Measurements from ENCODE around the gene PDIA6.

DNA sequence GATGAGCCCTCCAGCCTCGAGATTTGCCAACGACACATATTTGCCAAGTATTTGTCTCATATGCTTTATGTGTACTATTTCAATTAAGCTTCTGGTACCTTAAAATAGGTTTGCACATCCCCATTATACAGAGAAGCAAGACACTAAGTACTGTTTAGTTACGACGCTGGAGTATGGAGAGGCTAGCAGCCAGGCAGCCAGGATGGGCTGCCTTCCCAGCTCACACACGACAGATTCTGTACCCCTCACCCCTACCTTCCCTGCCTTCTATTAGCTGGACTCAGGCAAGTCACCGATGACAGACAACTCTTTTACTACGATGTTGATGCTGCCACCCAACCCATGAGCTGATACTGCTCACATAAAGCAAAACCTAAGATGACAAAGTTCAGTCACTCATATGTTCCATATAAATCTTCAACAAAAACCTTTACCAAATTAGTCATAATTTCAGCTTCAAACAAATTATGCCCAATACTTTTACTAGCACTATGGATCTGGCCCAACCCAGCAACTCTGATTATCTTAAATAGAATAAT is 17.0 kb downstream of the PDIA6 start:
- TF ChIP-seq, protein P1, sequence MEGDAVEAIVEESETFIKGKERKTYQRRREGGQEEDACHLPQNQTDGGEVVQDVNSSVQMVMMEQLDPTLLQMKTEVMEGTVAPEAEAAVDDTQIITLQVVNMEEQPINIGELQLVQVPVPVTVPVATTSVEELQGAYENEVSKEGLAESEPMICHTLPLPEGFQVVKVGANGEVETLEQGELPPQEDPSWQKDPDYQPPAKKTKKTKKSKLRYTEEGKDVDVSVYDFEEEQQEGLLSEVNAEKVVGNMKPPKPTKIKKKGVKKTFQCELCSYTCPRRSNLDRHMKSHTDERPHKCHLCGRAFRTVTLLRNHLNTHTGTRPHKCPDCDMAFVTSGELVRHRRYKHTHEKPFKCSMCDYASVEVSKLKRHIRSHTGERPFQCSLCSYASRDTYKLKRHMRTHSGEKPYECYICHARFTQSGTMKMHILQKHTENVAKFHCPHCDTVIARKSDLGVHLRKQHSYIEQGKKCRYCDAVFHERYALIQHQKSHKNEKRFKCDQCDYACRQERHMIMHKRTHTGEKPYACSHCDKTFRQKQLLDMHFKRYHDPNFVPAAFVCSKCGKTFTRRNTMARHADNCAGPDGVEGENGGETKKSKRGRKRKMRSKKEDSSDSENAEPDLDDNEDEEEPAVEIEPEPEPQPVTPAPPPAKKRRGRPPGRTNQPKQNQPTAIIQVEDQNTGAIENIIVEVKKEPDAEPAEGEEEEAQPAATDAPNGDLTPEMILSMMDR (conservative IDR thresholded peaks at IDR 0.05 in 1 of 2, IDR thresholded peaks at IDR 0.05 in 1 of 2; ENCODE audit: low read depth in 1 of 2, low read length in 2 of 2) = no peak
- TF ChIP-seq EZH2 (IDR thresholded peaks at IDR 0.05; ENCODE audit: low read length, missing control alignments) = no peak

All from fibroblast of lung (primary cell).